Measurements from ENCODE around the gene FXYD7.
A peak's percentile ranks its signal among the peaks of the same experiment; 100 is the strongest.

The FXYD7 gene

GRCh38 chr19:35155441-35155840 lies 12.4 kb downstream of the FXYD7 start:
- H3K27ac ChIP-seq: no peak overlapping the region
- DNase-seq: no peak

GRCh38 chr19:35155981-35156672 lies 13.1 kb downstream of the FXYD7 start:
- TF ChIP-seq CTCF (IDR thresholded peaks at IDR 0.05; ENCODE audit: low read depth, low read length): no peak
- no peak for DNase-seq
- Histone ChIP-seq H3K27ac (no peak overlapping the region), H3K9me3 (ENCODE audit: severe bottlenecking) (no peaks in the 10 kb centered on the region), H3K36me3 (peaks cover 17% of the 10 kb centered on the region), H3K27me3 (ENCODE audit: insufficient read depth, low read depth, severe bottlenecking) (no peaks in the 10 kb centered on the region), H3K4me3 (ENCODE audit: low read depth, low read length) (no peak overlapping the region)

More at GRCh38 chr19:35155441-35155840, 12.4 kb downstream of the FXYD7 start:
- H3K27me3 ChIP-seq (ENCODE audit: insufficient read depth, low read depth, severe bottlenecking): no peaks in the 10 kb centered on the region
- no peak for TF ChIP-seq CTCF (IDR thresholded peaks at IDR 0.05; ENCODE audit: low read depth, low read length)
- H3K36me3 ChIP-seq: peaks cover 17% of the 10 kb centered on the region
- H3K4me3 ChIP-seq (ENCODE audit: low read depth, low read length): peak overlapping the region; percentile 80
- H3K9me3 ChIP-seq (ENCODE audit: severe bottlenecking): no peaks in the 10 kb centered on the region

- no peak for TF ChIP-seq CTCF (IDR thresholded peaks at IDR 0.05; ENCODE audit: low read depth, low read length)
- no peak overlapping the region for H3K27ac ChIP-seq
- no peak overlapping the region for H3K4me3 ChIP-seq (ENCODE audit: low read depth, low read length)
- H3K36me3 ChIP-seq: peaks cover 22% of the 10 kb centered on the region
- DNase-seq: no peak
- no peaks in the 10 kb centered on the region for H3K27me3 ChIP-seq (ENCODE audit: insufficient read depth, low read depth, severe bottlenecking)
- no peaks in the 10 kb centered on the region for H3K9me3 ChIP-seq (ENCODE audit: severe bottlenecking)
Measured at GRCh38 chr19:35156673-35157014, 13.6 kb downstream of the FXYD7 start.

- H3K27ac ChIP-seq: no peak overlapping the region
- H3K27me3 ChIP-seq (ENCODE audit: insufficient read depth, low read depth, severe bottlenecking): no peaks in the 10 kb centered on the region
- no peaks in the 10 kb centered on the region for H3K9me3 ChIP-seq (ENCODE audit: severe bottlenecking)
- H3K36me3 ChIP-seq: peaks cover 23% of the 10 kb centered on the region
- H3K4me3 ChIP-seq (ENCODE audit: low read depth, low read length): no peak overlapping the region
- no peak for TF ChIP-seq CTCF (IDR thresholded peaks at IDR 0.05; ENCODE audit: low read depth, low read length)
- DNase-seq: no peak
Measured at GRCh38 chr19:35157431-35157830, 14.4 kb downstream of the FXYD7 start.

- no peak for TF ChIP-seq CTCF (IDR thresholded peaks at IDR 0.05; ENCODE audit: low read depth, low read length)
- Histone ChIP-seq H3K36me3 (peaks cover 35% of the 10 kb centered on the region), H3K9me3 (ENCODE audit: severe bottlenecking) (no peaks in the 10 kb centered on the region), H3K27ac (no peak overlapping the region), H3K27me3 (ENCODE audit: insufficient read depth, low read depth, severe bottlenecking) (no peaks in the 10 kb centered on the region), H3K4me3 (ENCODE audit: low read depth, low read length) (no peak overlapping the region)
- no peak for DNase-seq
Measured at GRCh38 chr19:35159606-35160005, 16.6 kb downstream of the FXYD7 start.
